ENCODE measurements around the gene ZNF785.

DNA sequence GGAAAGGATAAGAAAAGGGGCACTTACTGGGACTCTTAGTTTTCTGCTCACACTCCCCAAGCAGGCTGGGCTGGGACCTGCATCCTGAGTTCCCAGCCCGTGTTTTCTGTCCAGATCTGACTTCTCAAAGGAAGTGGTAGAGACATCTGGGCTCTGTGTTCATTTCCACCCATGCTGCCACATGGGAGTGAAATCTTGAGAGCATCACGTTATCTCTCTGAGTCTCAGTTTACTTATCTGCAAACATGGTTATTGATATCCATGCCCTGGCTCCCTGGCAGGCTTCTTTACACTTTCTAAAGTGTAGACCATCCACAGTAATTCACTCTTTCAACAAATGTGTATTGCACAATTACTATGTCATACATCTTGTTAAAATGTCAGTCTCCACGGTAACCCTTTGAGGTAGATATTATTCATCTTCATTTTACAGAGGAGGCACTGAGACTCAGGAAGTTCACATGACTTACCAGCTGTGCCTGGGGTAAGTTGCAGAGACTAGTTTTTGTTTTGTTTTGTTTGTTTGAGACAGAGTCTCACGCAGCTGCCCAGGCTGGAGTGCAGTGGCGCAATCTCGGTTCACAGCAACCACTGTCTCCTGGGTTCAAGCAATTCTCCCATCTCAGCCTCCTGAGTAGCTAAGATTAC lies 17.4 kb downstream of the ZNF785 start:
- TF ChIP-seq, protein P1, sequence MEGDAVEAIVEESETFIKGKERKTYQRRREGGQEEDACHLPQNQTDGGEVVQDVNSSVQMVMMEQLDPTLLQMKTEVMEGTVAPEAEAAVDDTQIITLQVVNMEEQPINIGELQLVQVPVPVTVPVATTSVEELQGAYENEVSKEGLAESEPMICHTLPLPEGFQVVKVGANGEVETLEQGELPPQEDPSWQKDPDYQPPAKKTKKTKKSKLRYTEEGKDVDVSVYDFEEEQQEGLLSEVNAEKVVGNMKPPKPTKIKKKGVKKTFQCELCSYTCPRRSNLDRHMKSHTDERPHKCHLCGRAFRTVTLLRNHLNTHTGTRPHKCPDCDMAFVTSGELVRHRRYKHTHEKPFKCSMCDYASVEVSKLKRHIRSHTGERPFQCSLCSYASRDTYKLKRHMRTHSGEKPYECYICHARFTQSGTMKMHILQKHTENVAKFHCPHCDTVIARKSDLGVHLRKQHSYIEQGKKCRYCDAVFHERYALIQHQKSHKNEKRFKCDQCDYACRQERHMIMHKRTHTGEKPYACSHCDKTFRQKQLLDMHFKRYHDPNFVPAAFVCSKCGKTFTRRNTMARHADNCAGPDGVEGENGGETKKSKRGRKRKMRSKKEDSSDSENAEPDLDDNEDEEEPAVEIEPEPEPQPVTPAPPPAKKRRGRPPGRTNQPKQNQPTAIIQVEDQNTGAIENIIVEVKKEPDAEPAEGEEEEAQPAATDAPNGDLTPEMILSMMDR (IDR thresholded peaks at IDR 0.05) = no peak
- TF ChIP-seq EZH2 (IDR thresholded peaks at IDR 0.05; ENCODE audit: borderline replicate concordance, insufficient read depth, low read depth, low read length, poor library complexity, severe bottlenecking) = no peak

Data from B cell (primary cell).